HepG2 (cell line): Measurements from ENCODE around the gene JPT1. TPM values are rescaled to one million over a fixed set of nuclear protein-coding genes. Genes with fewer than 3 reads are reported as not detected.

Experiments
- ATAC-seq: fragments of 200-7000 bp; cut with Tn5 transposase; 3 replicates; pipeline ENCODE4 v1.9.1; 2020; ENCODE audit warnings: mild to moderate bottlenecking, moderate library complexity
- BruUV-seq: library from RNA; stranded (reverse); fragments of 400-500 nt; replicated peaks from 2 replicates; lab custom pipeline; 2021; lab: Mats Ljungman, UMichigan
- CTCF ChIA-PET: fragments of 300-600 bp; formaldehyde crosslinking; extraction: SDS; loops from one replicate; lab custom pipeline; 2021; ENCODE audit warnings: low total read pairs, inconsistent platforms, low intra/inter-chr PET ratio; lab: Yijun Ruan, JAX
- POLR2A ChIA-PET: fragments of 350-600 bp; sonication (Branson Sonifier 250); formaldehyde crosslinking; loops from one replicate; lab custom pipeline; 2020; ENCODE audit warnings: antibody characterized with exemption, inconsistent platforms; lab: Yijun Ruan, JAX
- DNase-seq: peaks from one replicate; pipeline ENCODE4 v3.0.0-alpha.2; 2015; ENCODE audit warnings: low spot score
- FAIRE-seq: peaks from 3 replicates; lab custom pipeline; 2011; peaks lifted over from hg19 to GRCh38; lab: Jason Lieb, UNC
- H2AFZ ChIP-seq: one replicate; pipeline ENCODE4 v1.6.1; 2011; ENCODE audit warnings: low read length, inconsistent platforms
- H3K27ac ChIP-seq: fragments of 300-600 bp; 3 replicates; pipeline ENCODE4 v1.8.0; 2011; ENCODE audit warnings: mixed run types, mild to moderate bottlenecking, mixed read lengths, low read length, inconsistent platforms; ENCODE audit not compliant: insufficient read depth; ENCODE audit errors: extremely low read length
- H3K27me3 ChIP-seq, 2 experiments: fragments of 200-600 bp in 1 of 2; 2 replicates in 1 of 2; 3 replicates in 1 of 2; pipeline versions ENCODE4 v1.6.0 to v1.8.0; 2011; ENCODE audit warnings: low read length in 2 of 2, mild to moderate bottlenecking in 2 of 2, moderate library complexity in 2 of 2, inconsistent platforms in 1 of 2; ENCODE audit not compliant: insufficient read depth in 2 of 2, control insufficient read depth in 1 of 2
- H3K36me3 ChIP-seq, 2 experiments: fragments of 200-600 bp in 1 of 2; replicated peaks in 1 of 2; 2 replicates in 1 of 2; 3 replicates in 1 of 2; pipeline versions ENCODE4 v1.5.1 to v1.8.0; 2011; ENCODE audit warnings: low read length in 2 of 2, inconsistent platforms in 1 of 2; ENCODE audit not compliant: insufficient read depth in 2 of 2, control insufficient read depth in 1 of 2
- H3K4me1 ChIP-seq: 2 replicates; pipeline ENCODE4 v1.5.1; 2012; ENCODE audit warnings: low read length, inconsistent platforms; ENCODE audit not compliant: insufficient read depth
- H3K4me2 ChIP-seq: 2 replicates; pipeline ENCODE4 v1.6.0; 2011; ENCODE audit warnings: low read depth, low read length, inconsistent platforms
- H3K4me3 ChIP-seq, 3 experiments: fragments of 200-600 bp in 1 of 3; sonication (generic), shearing (Covaris generic) in 1 of 3; replicated peaks in 1 of 3; 2 replicates each; pipeline ENCODE4 v1.5.1; 2011 to 2016; ENCODE audit warnings: low read length in 3 of 3, inconsistent platforms in 2 of 3, low read depth in 2 of 3, mild to moderate bottlenecking in 2 of 3, control low read depth in 1 of 3, mixed read lengths in 1 of 3; ENCODE audit not compliant: insufficient read depth in 1 of 3
- H3K79me2 ChIP-seq: one replicate; pipeline ENCODE4 v1.6.1; 2011; ENCODE audit warnings: low read length, inconsistent platforms; ENCODE audit not compliant: insufficient read depth
- H3K9ac ChIP-seq: 2 replicates; pipeline ENCODE4 v1.6.0; 2011; ENCODE audit warnings: mild to moderate bottlenecking, low read depth, low read length, inconsistent platforms; ENCODE audit not compliant: insufficient read depth
- H3K9me3 ChIP-seq: 2 replicates; pipeline ENCODE4 v1.5.1; 2012; ENCODE audit warnings: mild to moderate bottlenecking, low read length
- H4K20me1 ChIP-seq: 2 replicates; pipeline ENCODE4 v1.6.0; 2011; ENCODE audit warnings: inconsistent platforms, mild to moderate bottlenecking, low read length, moderate library complexity; ENCODE audit not compliant: insufficient read depth
- AHR ChIP-seq: IDR thresholded peaks from 2 replicates; pipeline ENCODE4 v1.6.1; 2018; ENCODE audit warnings: missing genetic modification reagents, missing compliant biosample characterization
- CBFB ChIP-seq: sonication (generic); formaldehyde crosslinking; IDR thresholded peaks from 2 replicates; pipeline ENCODE4 v1.4.0; 2020; ENCODE audit warnings: missing genetic modification reagents
- CCDC6 ChIP-seq: sonication (generic); formaldehyde crosslinking; IDR thresholded peaks from 2 replicates; pipeline ENCODE4 v1.8.1; 2022; ENCODE audit warnings: mild to moderate bottlenecking, missing genetic modification reagents, moderate library complexity
- HES4 ChIP-seq: sonication (generic); formaldehyde crosslinking; IDR thresholded peaks from 2 replicates; pipeline ENCODE4 v1.9.0; 2021; ENCODE audit warnings: mild to moderate bottlenecking, missing genetic modification reagents, borderline replicate concordance
- HOXA3 ChIP-seq: sonication (generic); formaldehyde crosslinking; IDR thresholded peaks from 2 replicates; pipeline ENCODE4 v1.5.0; 2020; ENCODE audit warnings: missing genetic modification reagents
- MTA1 ChIP-seq: sonication (generic); formaldehyde crosslinking; IDR thresholded peaks from 2 replicates; pipeline ENCODE4 v1.4.0; 2020; ENCODE audit warnings: missing genetic modification reagents, mild to moderate bottlenecking, borderline replicate concordance
- MTF1 ChIP-seq: sonication (generic); formaldehyde crosslinking; IDR thresholded peaks from 2 replicates; pipeline ENCODE4 v1.5.0; 2020; ENCODE audit warnings: missing genetic modification reagents
- MYNN ChIP-seq: sonication (generic); formaldehyde crosslinking; IDR thresholded peaks from 2 replicates; pipeline ENCODE4 v1.4.0; 2020; ENCODE audit warnings: mild to moderate bottlenecking, low read depth, missing genetic modification reagents
- NFIC ChIP-seq: IDR thresholded peaks from 2 replicates; pipeline ENCODE4 v1.6.1; 2012; ENCODE audit warnings: mild to moderate bottlenecking, low read length, inconsistent platforms
- POGK ChIP-seq: sonication (generic); formaldehyde crosslinking; conservative IDR thresholded peaks from 2 replicates; pipeline ENCODE4 v1.8.0; 2022; ENCODE audit warnings: mild to moderate bottlenecking, moderate library complexity, missing genetic modification reagents
- SAP130 ChIP-seq: IDR thresholded peaks from 2 replicates; pipeline ENCODE4 v1.6.1; 2016; ENCODE audit warnings: low read depth
- SIN3B ChIP-seq: fragments of 150-350 bp; IDR thresholded peaks from 2 replicates; pipeline ENCODE4 v1.6.1; 2014; ENCODE audit warnings: low read length
- TERF1 ChIP-seq: sonication (generic); formaldehyde crosslinking; IDR thresholded peaks from 2 replicates; pipeline ENCODE4 v1.8.0; 2022; ENCODE audit warnings: mild to moderate bottlenecking, missing genetic modification reagents, moderate library complexity
- TRAFD1 ChIP-seq: sonication (generic); formaldehyde crosslinking; IDR thresholded peaks from 2 replicates; pipeline ENCODE4 v1.5.1; 2020; ENCODE audit warnings: missing genetic modification reagents, mild to moderate bottlenecking, borderline replicate concordance
- ZMYM4 ChIP-seq: sonication (generic); formaldehyde crosslinking; IDR thresholded peaks from 2 replicates; pipeline ENCODE4 v1.8.1; 2023; ENCODE audit warnings: mild to moderate bottlenecking, missing genetic modification reagents
- ZNF530 ChIP-seq: sonication (generic); formaldehyde crosslinking; IDR thresholded peaks from 2 replicates; pipeline ENCODE4 v1.5.0; 2020; ENCODE audit warnings: low read depth, mild to moderate bottlenecking, missing genetic modification reagents
- ZNF776 ChIP-seq: sonication (generic); formaldehyde crosslinking; IDR thresholded peaks from 2 replicates; pipeline ENCODE4 v1.4.0; 2020; ENCODE audit warnings: mild to moderate bottlenecking, missing genetic modification reagents
- WGBS: methylation state at CpG from one replicate; pipeline ENCODE4 v1.1.6; 2017; ENCODE audit warnings: low lambda C conversion rate; 5-methylcytosine and 5-hydroxymethylcytosine counted together
- in situ Hi-C: cut with HindIII; loops from 2 replicates; pipeline ENCODE4 v1.10.0; 2017; ENCODE audit warnings: low pct_unique_long_range_greater_than_20kb; ENCODE audit not compliant: extremely low pct_ligation_motif_present
- intact Hi-C: fragments of 100-400 bp; cut with micrococcal nuclease; formaldehyde crosslinking; loops from one replicate; pipeline ENCODE4 v1.10.0; 2022; ENCODE audit not compliant: unreplicated experiment
- polyA plus RNA-seq, 8 experiments: library from polyadenylated mRNA; depleted of rRNA in 3 of 8; stranded (reverse) in 7 of 8; unstranded in 1 of 8; fragments of >200 nt; fragmentation: Illumina TruSeq in 4 of 8; extraction: Trizol in 4 of 8; gene quantifications; 2 replicates each; pipeline versions ENCODE4 v1.2.1 to v1.2.3, GENCODE V29; 2011 to 2016; ENCODE audit warnings: low read depth in 4 of 8, missing spikeins in 1 of 8, mixed read lengths in 1 of 8; ENCODE audit not compliant: insufficient read depth in 1 of 8
- total RNA-seq, 5 experiments: library from RNA; depleted of rRNA; stranded (reverse); fragments of >200 nt; fragmentation: Illumina TruSeq; extraction: Trizol; gene quantifications; 2 replicates each; pipeline ENCODE4 v1.2.3, GENCODE V29; 2016; ENCODE audit warnings: low read depth in 1 of 5

JPT1 gene
- total and polyA plus RNA-seq, 2 of the 13 experiments (the other 11 are each of a cell fraction or from before 2014, with no cell fraction given): 43.3 to 256 TPM

- in situ Hi-C loops: loop anchor here (5.0 kb wide), 1 partner anchor 303 kb away; no protein-coding TSS in a partner anchor
- ChIA-PET POLR2A (interaction anchor here (0.5 to 2.0 kb wide), 28 partner anchors 8 to 152 kb away, joined by 3 to 14 read pairs (median 6); partner anchors contain the start of genes ATP5PD, CDR2L, GGA3 and JPT1), CTCF (interaction anchor here (1.6 kb wide), 1 partner anchor 40 kb away, joined by 6 read pairs; no protein-coding TSS in a partner anchor)
- Histone ChIP-seq H3K27me3 (peaks cover 0 to 3% of the 10 kb centered on the region in 2 experiments; a peak in 1 of 5 replicates), H3K27ac (no peak within 1 kb of the TSS), H3K79me2 (peaks cover 8% of the 10 kb centered on the region), H3K4me1 (peaks cover 51% of the 10 kb centered on the region), H3K4me2 (peak within 1 kb of the TSS; percentile 95), H3K36me3 (no peaks in the 10 kb centered on the region; a peak in 1 of 5 replicates), H4K20me1 (no peaks in the 10 kb centered on the region), H3K4me3 (peak within 1 kb of the TSS; percentile 69 to 87 (median 79)), H2AFZ (peak within 1 kb of the TSS; percentile 82), H3K9ac (peak within 1 kb of the TSS; percentile 71), H3K9me3 (no peaks in the 10 kb centered on the region)
- peak; percentile 81 for ATAC-seq
- 1% methylated on average over 26 of the region's 68 CpGs for WGBS
- peak; percentile 77 for DNase-seq
- BruUV-seq: TSS peak; percentile 82
- FAIRE-seq: peak; percentile 72
- intact Hi-C loops: loop anchor here (5.0 kb wide), 3 partner anchors 37 to 303 kb away; no protein-coding TSS in a partner anchor
- TF ChIP-seq AHR (CRISPR knock-in tag) (no peak), ZMYM4 (CRISPR knock-in tag) (peak; percentile 65), POGK (CRISPR knock-in tag) (no peak; the same call in 1 of the 2 replicates), TRAFD1 (no peak), ZNF530 (CRISPR knock-in tag) (0 out of 2 replicates have a peak, but pooled peaks have one; percentile 58), TERF1 (CRISPR knock-in tag) (no peak; the same call in 1 of the 2 replicates), MYNN (0 out of 2 replicates have a peak, but pooled peaks have one; percentile 36), NFIC (no peak), SIN3B (no peak), SAP130 (CRISPR knock-in tag) (peak; percentile 84), CBFB (0 out of 2 replicates have a peak, but pooled peaks have one; percentile 63), CCDC6 (CRISPR knock-in tag) (peak; percentile 68; the same call in 1 of the 2 replicates), HES4 (CRISPR knock-in tag) (peak; percentile 44; the same call in 1 of the 2 replicates), ZNF776 (0 out of 2 replicates have a peak, but pooled peaks have one; percentile 37), HOXA3 (CRISPR knock-in tag) (peak; percentile 50), MTA1 (CRISPR knock-in tag) (peak; percentile 52; the same call in 1 of the 2 replicates), MTF1 (CRISPR knock-in tag) (0 out of 2 replicates have a peak, but pooled peaks have one; percentile 66)
These were observed 44.7 kb downstream of the JPT1 start, which contains the start of gene ARMC7 for GRCh38 chr17:75109407-75110233. Gene ARMC7 (plus strand): TSS chr17:75109969. CDS start chr17:75110289, 320 bp downstream.
